ENCODE measurements around the gene RILP.
"Not testable (repeated sequence)": the region's sequence is repeated elsewhere in the genome, so short reads cannot be mapped to it uniquely, and the experiment has no call there.

Gene RILP

GRCh38 chr17:1649844-1650501 lies at the start of gene RILP:
RILP (minus strand) TSS chr17:1649866; CDS start chr17:1649804, 62 bp downstream.
- DNase-seq, result no peak

- no peak for DNase-seq
These were observed 48.0 kb upstream of the RILP start for GRCh38 chr17:1697681-1698080.

GRCh38 chr17:1695365-1695764 lies 45.7 kb upstream of the RILP start:
- no peak for DNase-seq

GRCh38 chr17:1693339-1693738 lies 43.7 kb upstream of the RILP start:
- DNase-seq, result no peak

GRCh38 chr17:1690544-1691221 lies 41.0 kb upstream of the RILP start:
- no peak for DNase-seq

- not testable (repeated sequence) for DNase-seq
These were observed 38.7 kb upstream of the RILP start for GRCh38 chr17:1688405-1688804.

GRCh38 chr17:1686086-1686485 lies 36.4 kb upstream of the RILP start:
- no peak for DNase-seq

GRCh38 chr17:1684378-1685189 lies 34.9 kb upstream of the RILP start, which contains the start of gene PRPF8:
PRPF8 (minus strand) TSS chr17:1684867; CDS start chr17:1684571, 296 bp downstream.
- peak; percentile 95 for DNase-seq

GRCh38 chr17:1683459-1683858 lies 33.8 kb upstream of the RILP start:
- no peak for DNase-seq

GRCh38 chr17:1676401-1676800 lies 26.7 kb upstream of the RILP start:
- no peak for DNase-seq

GRCh38 chr17:1673041-1673785 lies 23.5 kb upstream of the RILP start:
- no peak for DNase-seq

- DNase-seq, result not testable (repeated sequence)
These were observed 14.3 kb upstream of the RILP start for GRCh38 chr17:1663934-1664333.

GRCh38 chr17:1661045-1661444 lies 11.4 kb upstream of the RILP start:
- DNase-seq, result no peak

- DNase-seq, result no peak
These were observed 8.4 kb upstream of the RILP start for GRCh38 chr17:1658100-1658499.

GRCh38 chr17:1653735-1654134 lies 4.1 kb upstream of the RILP start:
- DNase-seq, result no peak

- DNase-seq, result not testable (repeated sequence)
These were observed 3.1 kb upstream of the RILP start for GRCh38 chr17:1652794-1653193.

GRCh38 chr17:1651559-1651844 lies 1.8 kb upstream of the RILP start:
- no peak for DNase-seq

GRCh38 chr17:1650731-1651558 lies 1.3 kb upstream of the RILP start:
- DNase-seq, result no peak

- DNase-seq, result peak; percentile 75
These were observed 463 bp downstream of the RILP start for GRCh38 chr17:1648963-1649843.

- no peak for DNase-seq
These were observed 1.3 kb downstream of the RILP start for GRCh38 chr17:1648173-1648962.

Measured in NCI-H1048 (cell line).